ENCODE data around the gene A4GNT. TPM values are rescaled to one million over a fixed set of nuclear protein-coding genes. Genes with fewer than 3 reads are reported as not detected.

A4GNT gene
- total RNA-seq, 2 experiments from 2014 or later, result not detected

- H3K9me2 ChIP-seq (ENCODE audit: insufficient read depth, low read length), result no peaks in the 10 kb centered on the region
- H3K4me1 ChIP-seq (ENCODE audit: insufficient read depth, low read length, poor library complexity, severe bottlenecking), result no peaks in the 10 kb centered on the region
- H3K79me2 ChIP-seq (ENCODE audit: insufficient read depth, low read depth, low read length), result no peaks in the 10 kb centered on the region
- ChIA-PET CTCF (ENCODE audit: unreplicated experiment) (no interaction called here), POLR2A (no interaction called here)
- H4K20me1 ChIP-seq (ENCODE audit: insufficient read depth, low read length), result no peaks in the 10 kb centered on the region
- no peaks in the 10 kb centered on the region for H3K9me3 ChIP-seq (ENCODE audit: low read length)
- no peaks in the 10 kb centered on the region for H3K36me3 ChIP-seq (ENCODE audit: insufficient read depth, low read length)
- H3K4me2 ChIP-seq (ENCODE audit: low read length), result no peak overlapping the region
- TF ChIP-seq EZH2phosphoT487 (IDR thresholded peaks at IDR 0.05; ENCODE audit: borderline replicate concordance, low read depth, low read length) (no peak), CTCF (conservative IDR thresholded peaks at IDR 0.05; ENCODE audit: low read length) (no peak)
- H3K27ac ChIP-seq (ENCODE audit: low read depth, low read length, poor library complexity, severe bottlenecking), result no peak overlapping the region
- intact Hi-C loops (cut with micrococcal nuclease; ENCODE audit: unreplicated experiment), result no loop called here
- DNase-seq (ENCODE audit: low spot score), result no peak
- no peak overlapping the region for H3K4me3 ChIP-seq (ENCODE audit: low read depth, low read length, poor library complexity, severe bottlenecking)
- BruUV-seq (replicated peaks), result no TSS peak
- H2AFZ ChIP-seq (ENCODE audit: low read length), result no peak overlapping the region
Observed at GRCh38 chr3:138114431-138114918, 17.7 kb downstream of the A4GNT start.

GRCh38 chr3:138113326-138113725 is 18.9 kb downstream of the A4GNT start:
- H3K4me3 ChIP-seq (ENCODE audit: low read depth, low read length, poor library complexity, severe bottlenecking), result no peak overlapping the region
- POLR2A ChIA-PET, result no interaction called here
- H3K4me2 ChIP-seq (ENCODE audit: low read length), result no peak overlapping the region
- intact Hi-C loops (cut with micrococcal nuclease; ENCODE audit: unreplicated experiment), result no loop called here
- no peaks in the 10 kb centered on the region for H3K4me1 ChIP-seq (ENCODE audit: insufficient read depth, low read length, poor library complexity, severe bottlenecking)
- TF ChIP-seq CTCF (conservative IDR thresholded peaks at IDR 0.05; ENCODE audit: low read length) (no peak), EZH2phosphoT487 (IDR thresholded peaks at IDR 0.05; ENCODE audit: borderline replicate concordance, low read depth, low read length) (no peak)
- BruUV-seq (replicated peaks), result no TSS peak
- CTCF ChIA-PET (ENCODE audit: unreplicated experiment), result no interaction called here
- DNase-seq (ENCODE audit: low spot score), result no peak
- H3K79me2 ChIP-seq (ENCODE audit: insufficient read depth, low read depth, low read length), result no peaks in the 10 kb centered on the region
- H2AFZ ChIP-seq (ENCODE audit: low read length), result no peak overlapping the region
- H3K27ac ChIP-seq (ENCODE audit: low read depth, low read length, poor library complexity, severe bottlenecking), result no peak overlapping the region
- H3K9me3 ChIP-seq (ENCODE audit: low read length), result no peaks in the 10 kb centered on the region
- H3K36me3 ChIP-seq (ENCODE audit: insufficient read depth, low read length), result no peaks in the 10 kb centered on the region
- H3K9me2 ChIP-seq (ENCODE audit: insufficient read depth, low read length), result no peaks in the 10 kb centered on the region
- H4K20me1 ChIP-seq (ENCODE audit: insufficient read depth, low read length), result no peaks in the 10 kb centered on the region

GRCh38 chr3:138112362-138112761 is 19.8 kb downstream of the A4GNT start:
- POLR2A ChIA-PET, result interaction anchor here (0.5 kb wide), 1 partner anchor 88 kb away, joined by 3 read pairs; no protein-coding TSS in a partner anchor
- H3K79me2 ChIP-seq (ENCODE audit: insufficient read depth, low read depth, low read length), result no peaks in the 10 kb centered on the region
- H3K36me3 ChIP-seq (ENCODE audit: insufficient read depth, low read length), result no peaks in the 10 kb centered on the region
- no peak overlapping the region for H3K4me3 ChIP-seq (ENCODE audit: low read depth, low read length, poor library complexity, severe bottlenecking)
- no peak overlapping the region for H3K4me2 ChIP-seq (ENCODE audit: low read length)
- H4K20me1 ChIP-seq (ENCODE audit: insufficient read depth, low read length), result no peaks in the 10 kb centered on the region
- CTCF ChIA-PET (ENCODE audit: unreplicated experiment), result no interaction called here
- no peaks in the 10 kb centered on the region for H3K9me3 ChIP-seq (ENCODE audit: low read length)
- H3K4me1 ChIP-seq (ENCODE audit: insufficient read depth, low read length, poor library complexity, severe bottlenecking), result no peaks in the 10 kb centered on the region
- H3K27ac ChIP-seq (ENCODE audit: low read depth, low read length, poor library complexity, severe bottlenecking), result no peak overlapping the region
- TF ChIP-seq EZH2phosphoT487 (IDR thresholded peaks at IDR 0.05; ENCODE audit: borderline replicate concordance, low read depth, low read length), result no peak
- no peak for TF ChIP-seq CTCF (conservative IDR thresholded peaks at IDR 0.05; ENCODE audit: low read length)
- no peak for DNase-seq (ENCODE audit: low spot score)
- no peaks in the 10 kb centered on the region for H3K9me2 ChIP-seq (ENCODE audit: insufficient read depth, low read length)
- BruUV-seq (replicated peaks), result no TSS peak
- H2AFZ ChIP-seq (ENCODE audit: low read length), result no peak overlapping the region
- intact Hi-C loops (cut with micrococcal nuclease; ENCODE audit: unreplicated experiment), result no loop called here

Data from OCI-LY7 (cell line).